GM12875 (cell line): ENCODE data around the gene CCDC141.

Source experiments
- H3K4me3 ChIP-seq: one replicate; pipeline ENCODE4 v1.5.1; 2011; ENCODE audit warnings: low read depth, low read length, control low read depth
- CTCF ChIP-seq: IDR thresholded peaks from 2 replicates; pipeline ENCODE4 v1.5.1; 2011; ENCODE audit warnings: low read depth, mild to moderate bottlenecking, control low read depth, inconsistent platforms, low read length, moderate library complexity, borderline replicate concordance; ENCODE audit not compliant: insufficient read depth

Gene CCDC141

DNA sequence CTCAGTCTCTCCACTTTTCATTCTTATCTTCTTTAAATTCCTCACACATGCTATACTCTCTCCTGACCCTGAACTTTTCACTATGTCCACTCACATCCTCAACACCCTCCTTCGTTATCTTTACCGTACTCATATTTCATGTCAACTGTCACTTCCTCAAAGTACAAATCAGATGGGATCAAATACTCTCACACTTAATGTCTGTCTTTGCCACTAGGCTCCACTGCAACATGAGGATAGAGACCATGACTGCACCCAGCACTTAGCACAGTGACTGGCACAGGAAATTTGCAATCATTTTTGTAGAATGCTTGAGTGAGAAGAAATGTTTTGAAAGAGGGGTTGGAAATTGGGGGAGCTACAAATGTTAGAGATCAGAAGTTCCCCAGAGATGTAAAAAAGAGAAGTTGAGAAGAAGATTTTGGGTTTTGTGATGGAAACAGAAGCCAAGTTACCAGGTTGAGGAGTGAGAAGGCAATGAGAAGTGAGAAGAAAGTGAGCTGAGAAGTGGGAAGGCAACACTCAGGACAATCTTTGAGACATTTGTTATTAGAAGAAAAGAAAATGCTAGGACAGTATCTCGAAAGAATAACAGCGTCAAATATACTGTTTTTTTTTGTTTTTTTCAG lies 87.0 kb downstream of the CCDC141 start:
- TF ChIP-seq CTCF, result no peak
- no peak overlapping the region for H3K4me3 ChIP-seq

GRCh38 chr2:178962152-178962551 lies 87.8 kb downstream of the CCDC141 start:
- no peak for TF ChIP-seq CTCF
- no peak overlapping the region for H3K4me3 ChIP-seq

GRCh38 chr2:178954049-178954448 lies 95.9 kb downstream of the CCDC141 start:
- no peak for TF ChIP-seq CTCF
- no peak overlapping the region for H3K4me3 ChIP-seq

DNA sequence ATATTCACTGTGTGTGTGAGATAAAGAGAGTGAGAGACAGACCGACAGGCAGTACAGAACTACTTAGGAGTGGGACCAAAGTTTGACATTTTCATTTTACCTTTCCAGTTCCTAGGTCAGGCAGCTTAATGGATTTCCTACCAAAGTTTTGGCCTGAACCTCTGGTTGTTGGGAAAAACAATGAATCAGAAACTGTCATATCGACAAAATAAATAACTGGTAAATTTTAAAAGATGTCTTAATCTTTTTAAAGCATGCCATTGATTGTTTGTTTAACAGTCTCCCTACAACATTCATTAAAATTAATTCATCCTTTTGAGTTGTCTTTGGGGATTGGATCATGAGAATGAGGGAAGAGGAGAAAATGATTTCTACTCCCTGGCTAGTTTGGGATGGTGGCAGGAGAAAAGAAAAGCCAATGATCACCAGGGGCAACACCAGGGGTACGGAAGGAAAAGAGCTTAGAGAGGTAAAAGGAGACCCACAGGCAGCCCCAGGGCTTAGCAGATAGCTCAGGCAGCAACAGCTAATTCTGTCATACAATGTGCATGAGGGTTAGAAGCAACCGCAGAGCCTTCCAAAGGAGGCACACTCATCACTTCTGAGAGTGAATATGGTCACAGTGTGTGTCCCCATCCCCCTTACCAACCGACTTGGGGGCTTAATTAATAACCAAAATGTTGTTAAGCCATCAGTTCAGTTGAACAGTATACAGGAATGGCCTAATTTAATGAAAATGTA lies 98.5 kb downstream of the CCDC141 start:
- TF ChIP-seq CTCF, result no peak
- H3K4me3 ChIP-seq, result no peak overlapping the region

- no peak for TF ChIP-seq CTCF
- H3K4me3 ChIP-seq, result no peak overlapping the region
Measured at GRCh38 chr2:178949584-178949983, 100.4 kb downstream of the CCDC141 start.

GRCh38 chr2:178949151-178949550 lies 100.8 kb downstream of the CCDC141 start:
- H3K4me3 ChIP-seq, result no peak overlapping the region
- TF ChIP-seq CTCF, result no peak

DNA sequence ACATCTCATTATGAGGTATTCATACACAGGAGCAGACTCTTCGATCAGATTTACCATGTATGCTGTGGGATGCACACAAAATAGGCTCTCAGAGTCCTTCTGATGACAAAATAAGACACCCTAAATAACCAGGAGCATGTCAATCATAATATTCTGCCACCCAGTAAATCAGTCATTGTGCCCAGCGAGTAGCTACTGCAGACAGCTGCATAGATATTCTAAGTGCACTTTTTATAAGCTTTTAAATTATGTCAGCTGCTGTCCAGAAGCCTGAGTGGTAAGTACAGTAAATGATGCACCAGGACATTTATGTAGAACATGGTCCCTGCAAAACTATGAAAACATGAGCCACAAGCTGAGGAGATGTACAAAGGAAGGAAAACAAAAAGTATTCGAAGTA lies 102.9 kb downstream of the CCDC141 start:
- TF ChIP-seq CTCF, result no peak
- H3K4me3 ChIP-seq, result no peak overlapping the region
